Measurements from ENCODE around the gene ULK2.
"Not testable (repeated sequence)": the region's sequence is repeated elsewhere in the genome, so short reads cannot be mapped to it uniquely, and the experiment has no call there.

DNA sequence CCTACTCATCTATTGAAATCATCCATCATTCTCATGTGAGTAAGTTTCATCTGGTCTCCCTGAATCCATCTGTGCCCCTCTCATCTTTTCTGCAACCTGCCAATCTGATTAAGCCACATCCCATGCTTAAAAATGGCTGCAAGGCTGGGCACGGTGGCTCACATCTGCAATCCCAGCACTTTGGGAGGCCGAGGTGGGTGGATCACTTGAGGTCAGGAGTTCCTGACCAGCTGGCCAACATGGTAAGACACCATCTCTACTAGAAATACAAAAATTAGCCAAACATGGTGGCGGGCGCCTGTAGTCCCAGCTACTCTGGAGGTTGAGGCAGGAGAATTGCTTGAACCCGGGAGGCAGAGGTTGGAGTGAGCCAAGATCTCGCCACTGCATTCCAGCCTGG, 103.7 kb downstream of the ULK2 start:
- TF ChIP-seq, protein P1, sequence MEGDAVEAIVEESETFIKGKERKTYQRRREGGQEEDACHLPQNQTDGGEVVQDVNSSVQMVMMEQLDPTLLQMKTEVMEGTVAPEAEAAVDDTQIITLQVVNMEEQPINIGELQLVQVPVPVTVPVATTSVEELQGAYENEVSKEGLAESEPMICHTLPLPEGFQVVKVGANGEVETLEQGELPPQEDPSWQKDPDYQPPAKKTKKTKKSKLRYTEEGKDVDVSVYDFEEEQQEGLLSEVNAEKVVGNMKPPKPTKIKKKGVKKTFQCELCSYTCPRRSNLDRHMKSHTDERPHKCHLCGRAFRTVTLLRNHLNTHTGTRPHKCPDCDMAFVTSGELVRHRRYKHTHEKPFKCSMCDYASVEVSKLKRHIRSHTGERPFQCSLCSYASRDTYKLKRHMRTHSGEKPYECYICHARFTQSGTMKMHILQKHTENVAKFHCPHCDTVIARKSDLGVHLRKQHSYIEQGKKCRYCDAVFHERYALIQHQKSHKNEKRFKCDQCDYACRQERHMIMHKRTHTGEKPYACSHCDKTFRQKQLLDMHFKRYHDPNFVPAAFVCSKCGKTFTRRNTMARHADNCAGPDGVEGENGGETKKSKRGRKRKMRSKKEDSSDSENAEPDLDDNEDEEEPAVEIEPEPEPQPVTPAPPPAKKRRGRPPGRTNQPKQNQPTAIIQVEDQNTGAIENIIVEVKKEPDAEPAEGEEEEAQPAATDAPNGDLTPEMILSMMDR (IDR thresholded peaks at IDR 0.05), result not testable (repeated sequence)
- not testable (repeated sequence) for TF ChIP-seq POLR2A (IDR thresholded peaks at IDR 0.05); EP300 (IDR thresholded peaks at IDR 0.05; ENCODE audit: low read depth); POLR2AphosphoS5 (IDR thresholded peaks at IDR 0.05)
